ENCODE data around the gene OST4.

DNA sequence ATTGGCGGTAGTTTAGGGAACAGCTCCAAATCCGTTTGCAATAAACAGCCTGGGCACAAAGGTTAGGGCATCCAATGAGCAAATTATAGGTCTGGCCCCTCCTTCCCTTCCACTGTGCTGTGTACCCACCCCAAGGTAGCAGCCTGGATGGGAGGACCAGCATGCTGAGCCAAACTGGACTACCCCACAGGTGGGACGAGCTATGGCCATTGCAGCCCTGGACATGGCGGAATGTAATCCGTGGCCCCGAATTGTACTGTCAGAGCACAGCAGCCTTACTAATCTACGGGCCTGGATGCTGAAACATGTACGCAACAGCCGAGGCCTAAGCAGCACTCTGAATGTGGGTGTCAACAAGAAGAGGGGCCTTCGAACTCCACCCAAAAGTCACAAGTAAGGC, 13.2 kb downstream of the OST4 start:
- TF ChIP-seq EZH2phosphoT487 (IDR thresholded peaks at IDR 0.05; ENCODE audit: low read length), result no peak
- TF ChIP-seq, protein P1, sequence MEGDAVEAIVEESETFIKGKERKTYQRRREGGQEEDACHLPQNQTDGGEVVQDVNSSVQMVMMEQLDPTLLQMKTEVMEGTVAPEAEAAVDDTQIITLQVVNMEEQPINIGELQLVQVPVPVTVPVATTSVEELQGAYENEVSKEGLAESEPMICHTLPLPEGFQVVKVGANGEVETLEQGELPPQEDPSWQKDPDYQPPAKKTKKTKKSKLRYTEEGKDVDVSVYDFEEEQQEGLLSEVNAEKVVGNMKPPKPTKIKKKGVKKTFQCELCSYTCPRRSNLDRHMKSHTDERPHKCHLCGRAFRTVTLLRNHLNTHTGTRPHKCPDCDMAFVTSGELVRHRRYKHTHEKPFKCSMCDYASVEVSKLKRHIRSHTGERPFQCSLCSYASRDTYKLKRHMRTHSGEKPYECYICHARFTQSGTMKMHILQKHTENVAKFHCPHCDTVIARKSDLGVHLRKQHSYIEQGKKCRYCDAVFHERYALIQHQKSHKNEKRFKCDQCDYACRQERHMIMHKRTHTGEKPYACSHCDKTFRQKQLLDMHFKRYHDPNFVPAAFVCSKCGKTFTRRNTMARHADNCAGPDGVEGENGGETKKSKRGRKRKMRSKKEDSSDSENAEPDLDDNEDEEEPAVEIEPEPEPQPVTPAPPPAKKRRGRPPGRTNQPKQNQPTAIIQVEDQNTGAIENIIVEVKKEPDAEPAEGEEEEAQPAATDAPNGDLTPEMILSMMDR (IDR thresholded peaks at IDR 0.05; ENCODE audit: low read length), result no peak
